Embryonic facial prominence (tissue), 1 donor: Measurements from ENCODE around the gene WDR76.

Experiments used
- DNase-seq: peaks from one replicate; pipeline ENCODE4 v3.0.0-alpha.2; 2016; ENCODE audit errors: extremely low spot score

The WDR76 gene

GRCh38 chr15:43913026-43913780, 86.4 kb downstream of the WDR76 start:
- DNase-seq = no peak

- DNase-seq = no peak
Observed at GRCh38 chr15:43913941-43914340, 87.1 kb downstream of the WDR76 start.

- no peak for DNase-seq
Observed at GRCh38 chr15:43915631-43916325, 89.0 kb downstream of the WDR76 start.

- no peak for DNase-seq
Observed at GRCh38 chr15:43916326-43916660, 89.5 kb downstream of the WDR76 start.
